Measurements from ENCODE around the gene RIOX2. TPM values are rescaled to one million over a fixed set of nuclear protein-coding genes. Genes with fewer than 3 reads are reported as not detected.

RIOX2 gene
- total RNA-seq (2022; extraction: Qiagen RNA extraction; ENCODE audit: low read depth): 27.6 to 31.6 TPM (median 29.3 TPM) in 5 replicates

DNA sequence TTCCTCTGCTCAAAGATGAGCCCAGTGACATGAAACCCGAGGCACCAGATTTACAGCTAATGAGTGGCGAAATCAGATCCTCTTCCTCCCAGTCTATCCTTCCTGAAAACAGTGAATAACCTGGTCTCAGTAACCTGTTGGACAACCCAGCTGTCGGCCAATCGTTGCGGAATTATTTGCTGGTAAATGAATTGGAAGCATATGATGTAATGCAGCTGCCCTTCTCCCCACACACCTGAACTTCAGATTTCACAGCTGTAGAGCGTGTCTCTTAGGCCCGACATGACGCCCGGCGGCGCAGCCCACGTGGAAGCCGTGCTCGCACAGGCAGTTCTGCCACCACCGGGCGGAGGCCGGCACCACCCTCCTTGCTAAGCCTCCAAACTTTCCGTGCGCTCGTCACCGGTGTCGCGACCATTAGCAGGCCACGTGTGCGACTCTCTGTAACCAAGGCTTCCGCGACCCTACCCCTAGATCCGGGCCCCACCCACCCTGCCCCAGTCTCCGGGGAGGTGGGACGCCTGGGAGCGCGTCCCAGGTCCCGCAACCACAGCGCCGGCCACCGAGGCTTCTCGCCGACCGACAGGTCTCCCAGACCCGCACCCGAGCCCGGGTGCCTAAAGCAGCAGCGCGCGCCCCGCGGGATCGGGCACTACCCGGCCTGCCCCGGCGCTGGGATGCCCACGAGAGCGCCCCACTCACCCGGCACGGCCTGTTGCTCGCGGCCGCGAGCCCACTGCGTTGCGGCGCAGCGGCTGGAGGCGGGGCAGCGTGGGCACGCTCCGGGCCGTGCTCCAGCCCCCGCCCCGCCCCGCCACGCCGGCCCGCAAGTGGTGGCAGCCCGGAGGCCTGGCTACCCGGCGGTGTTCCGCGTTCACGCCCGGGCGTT is at the start of gene RIOX2:
TSS of gene RIOX2 (minus strand) at position 753 of the 889 bp plus-strand sequence. CDS start 4,838 bp downstream, outside the sequence.

Other genes starting within 250 kb of the RIOX2 start
- gene ARL6, start 207.7 kb downstream of the RIOX2 start, total RNA-seq (2022; extraction: Qiagen RNA extraction; ENCODE audit: low read depth): 4.2 to 7.2 TPM (median 4.5 TPM) in 5 replicates
- 6.0 to 10.1 TPM (median 6.9 TPM) in 5 replicates for gene CRYBG3, start 150.4 kb downstream of the RIOX2 start, total RNA-seq (2022; extraction: Qiagen RNA extraction; ENCODE audit: low read depth)
- gene GABRR3, start 62.9 kb upstream of the RIOX2 start, total RNA-seq (2022; extraction: Qiagen RNA extraction; ENCODE audit: low read depth): not detected in 5 replicates
- not detected in 5 replicates for gene OR5AC2, start 114.7 kb upstream of the RIOX2 start, total RNA-seq (2022; extraction: Qiagen RNA extraction; ENCODE audit: low read depth)
- not detected in 5 replicates for gene OR5H1, start 158.3 kb upstream of the RIOX2 start, total RNA-seq (2022; extraction: Qiagen RNA extraction; ENCODE audit: low read depth)
- not detected in 5 replicates for gene OR5H14, start 175.0 kb upstream of the RIOX2 start, total RNA-seq (2022; extraction: Qiagen RNA extraction; ENCODE audit: low read depth)
- not detected in 5 replicates for gene OR5H15, start 194.3 kb upstream of the RIOX2 start, total RNA-seq (2022; extraction: Qiagen RNA extraction; ENCODE audit: low read depth)